ENCODE data around the gene NIM1K.
"Not testable (repeated sequence)": the region's sequence is repeated elsewhere in the genome, so short reads cannot be mapped to it uniquely, and the experiment has no call there.

Gene NIM1K

GRCh38 chr5:43190755-43191603, 1.0 kb upstream of the NIM1K start:
- DNase-seq (ENCODE audit: low spot score) = peak; percentile 35

- DNase-seq (ENCODE audit: low spot score) = no peak
Measured at GRCh38 chr5:43192558-43193180, 644 bp downstream of the NIM1K start.

GRCh38 chr5:43193181-43193893, 1.3 kb downstream of the NIM1K start:
- DNase-seq (ENCODE audit: low spot score) = peak; percentile 94

GRCh38 chr5:43193894-43194265, 1.9 kb downstream of the NIM1K start:
- DNase-seq (ENCODE audit: low spot score) = no peak

- DNase-seq (ENCODE audit: low spot score) = no peak
Measured at GRCh38 chr5:43195670-43196265, 3.7 kb downstream of the NIM1K start.

GRCh38 chr5:43197535-43197934, 5.5 kb downstream of the NIM1K start:
- DNase-seq (ENCODE audit: low spot score) = no peak

GRCh38 chr5:43201442-43201841, 9.4 kb downstream of the NIM1K start:
- not testable (repeated sequence) for DNase-seq (ENCODE audit: low spot score)

- no peak for DNase-seq (ENCODE audit: low spot score)
Measured at GRCh38 chr5:43202380-43202779, 10.4 kb downstream of the NIM1K start.

GRCh38 chr5:43203373-43203772, 11.3 kb downstream of the NIM1K start:
- no peak for DNase-seq (ENCODE audit: low spot score)

GRCh38 chr5:43204958-43205357, 12.9 kb downstream of the NIM1K start:
- DNase-seq (ENCODE audit: low spot score) = no peak

GRCh38 chr5:43207601-43208000, 15.6 kb downstream of the NIM1K start:
- no peak for DNase-seq (ENCODE audit: low spot score)

- DNase-seq (ENCODE audit: low spot score) = no peak
Measured at GRCh38 chr5:43208658-43209057, 16.6 kb downstream of the NIM1K start.

GRCh38 chr5:43209060-43209459, 17.0 kb downstream of the NIM1K start:
- no peak for DNase-seq (ENCODE audit: low spot score)

- no peak for DNase-seq (ENCODE audit: low spot score)
Measured at GRCh38 chr5:43209833-43210232, 17.8 kb downstream of the NIM1K start.

GRCh38 chr5:43210570-43210969, 18.5 kb downstream of the NIM1K start:
- no peak for DNase-seq (ENCODE audit: low spot score)

- DNase-seq (ENCODE audit: low spot score) = no peak
Measured at GRCh38 chr5:43213951-43214350, 21.9 kb downstream of the NIM1K start.

- no peak for DNase-seq (ENCODE audit: low spot score)
Measured at GRCh38 chr5:43215073-43215631, 23.1 kb downstream of the NIM1K start.

GRCh38 chr5:43216941-43217340, 24.9 kb downstream of the NIM1K start:
- DNase-seq (ENCODE audit: low spot score) = no peak

- no peak for DNase-seq (ENCODE audit: low spot score)
Measured at GRCh38 chr5:43219120-43219519, 27.1 kb downstream of the NIM1K start.

GRCh38 chr5:43221502-43221901, 29.5 kb downstream of the NIM1K start:
- DNase-seq (ENCODE audit: low spot score) = no peak

- DNase-seq (ENCODE audit: low spot score) = no peak
Measured at GRCh38 chr5:43225649-43226245, 33.7 kb downstream of the NIM1K start.

GRCh38 chr5:43227655-43228054, 35.6 kb downstream of the NIM1K start:
- peak; percentile 56 for DNase-seq (ENCODE audit: low spot score)

Measured in RKO (cell line).